Amygdala (tissue), 56 donors: ENCODE results near the gene IFTAP.

Experiments used
- DNase-seq, 56 donors: peaks; one replicate each; lab custom pipeline; 2025; lab: John Stamatoyannopoulos, UW

The IFTAP gene

DNA sequence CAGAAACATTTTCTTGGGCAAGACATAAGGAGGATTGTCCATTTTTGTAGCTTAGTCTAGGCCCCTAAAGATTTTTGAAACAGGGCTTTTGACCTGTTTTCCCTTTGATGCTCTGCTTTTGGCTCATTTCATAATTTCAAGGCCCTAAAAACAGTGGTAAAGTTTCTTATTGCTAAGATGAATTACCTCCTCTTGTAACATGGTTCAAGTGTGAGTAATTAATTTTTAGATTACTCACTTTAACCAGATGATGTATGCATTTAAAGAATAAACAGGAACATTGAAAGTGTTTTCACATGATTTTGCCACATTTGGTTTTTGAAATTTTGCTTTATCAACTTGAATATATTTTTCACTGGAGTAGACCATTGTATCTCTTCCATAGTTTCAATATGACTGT lies 2.6 kb downstream of the IFTAP start:
- no peak for DNase-seq

DNA sequence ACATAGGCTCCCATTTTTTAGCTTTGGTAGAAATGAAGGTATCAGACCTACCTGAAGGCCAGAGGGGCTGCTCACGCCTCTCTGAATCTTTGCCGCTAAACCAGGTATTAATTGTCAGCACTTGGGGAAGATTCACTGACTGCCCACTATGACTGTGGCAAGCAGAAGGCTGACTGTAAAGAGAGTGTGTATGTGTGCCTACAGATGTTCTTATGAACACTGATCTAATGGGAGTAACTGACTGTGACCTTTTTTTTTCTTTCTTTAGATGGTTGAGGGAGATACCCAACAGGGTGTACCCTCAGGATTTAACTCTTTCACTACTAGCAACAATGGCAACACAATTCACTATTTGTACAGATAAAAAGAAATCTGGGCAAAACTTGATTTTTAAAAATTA lies 3.7 kb downstream of the IFTAP start, which contains the start of gene RAG2:
Gene RAG2, minus strand, starts transcription at position 186 of the 400 bp plus-strand sequence. CDS start 4,068 bp downstream, outside the sequence.
- no peak for DNase-seq

DNA sequence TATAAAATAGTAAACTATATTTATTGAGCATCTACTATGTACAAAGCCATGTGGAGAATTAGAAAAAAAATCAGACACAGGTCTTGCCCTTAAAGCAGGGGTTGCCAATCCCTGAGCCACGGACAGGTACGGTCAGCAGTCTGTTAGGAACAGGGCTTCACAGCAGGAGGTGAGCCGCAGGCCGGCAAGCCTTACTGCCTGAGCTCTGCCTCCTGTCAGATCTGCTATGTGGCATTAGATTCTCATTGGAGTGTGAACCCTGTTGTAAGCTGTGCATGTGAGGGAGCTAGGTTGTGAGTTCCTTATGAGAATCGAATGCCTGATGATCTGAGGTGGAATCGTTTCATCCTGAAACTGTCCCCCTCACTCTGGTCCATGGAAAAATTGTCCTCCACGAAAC lies 5.9 kb downstream of the IFTAP start:
- DNase-seq = no peak

DNA sequence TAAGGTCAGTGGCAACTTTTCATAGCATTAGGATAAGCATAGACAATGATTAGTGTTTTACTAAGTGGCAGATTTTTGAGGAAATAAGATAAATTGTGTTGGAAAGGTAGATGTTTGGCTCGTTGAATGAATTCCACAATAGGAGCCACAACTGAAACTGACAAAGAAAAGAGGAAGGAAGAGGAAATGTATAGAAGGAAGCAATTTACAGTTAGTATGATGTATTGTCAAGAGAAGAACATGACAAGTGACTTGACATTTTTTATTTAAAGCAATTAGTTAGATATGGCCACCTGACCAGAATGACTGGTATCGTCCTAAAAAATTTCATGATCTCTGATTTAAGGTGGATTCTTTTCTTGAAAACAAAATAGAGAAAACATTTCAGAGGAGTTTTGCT lies 6.9 kb downstream of the IFTAP start:
- DNase-seq = no peak

DNA sequence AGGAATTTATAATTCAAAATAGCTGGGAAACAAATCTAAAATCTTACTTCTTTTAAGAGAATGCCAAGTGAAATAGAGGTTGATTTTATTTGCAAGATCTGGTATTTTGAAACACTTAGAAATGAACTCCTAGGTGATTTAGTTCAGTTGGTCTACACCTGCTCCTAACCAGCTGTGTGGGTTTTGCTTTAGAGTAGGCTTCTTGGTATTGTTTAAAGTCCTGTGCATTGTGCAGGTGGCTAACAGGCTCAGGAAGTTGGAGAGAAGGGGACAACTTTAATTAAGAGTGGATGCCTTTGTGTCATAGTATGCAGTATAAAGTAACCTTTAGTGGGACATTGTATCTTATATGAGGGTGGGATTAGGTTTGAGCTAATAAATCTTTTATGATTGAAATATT lies 7.8 kb downstream of the IFTAP start:
- no peak for DNase-seq

DNA sequence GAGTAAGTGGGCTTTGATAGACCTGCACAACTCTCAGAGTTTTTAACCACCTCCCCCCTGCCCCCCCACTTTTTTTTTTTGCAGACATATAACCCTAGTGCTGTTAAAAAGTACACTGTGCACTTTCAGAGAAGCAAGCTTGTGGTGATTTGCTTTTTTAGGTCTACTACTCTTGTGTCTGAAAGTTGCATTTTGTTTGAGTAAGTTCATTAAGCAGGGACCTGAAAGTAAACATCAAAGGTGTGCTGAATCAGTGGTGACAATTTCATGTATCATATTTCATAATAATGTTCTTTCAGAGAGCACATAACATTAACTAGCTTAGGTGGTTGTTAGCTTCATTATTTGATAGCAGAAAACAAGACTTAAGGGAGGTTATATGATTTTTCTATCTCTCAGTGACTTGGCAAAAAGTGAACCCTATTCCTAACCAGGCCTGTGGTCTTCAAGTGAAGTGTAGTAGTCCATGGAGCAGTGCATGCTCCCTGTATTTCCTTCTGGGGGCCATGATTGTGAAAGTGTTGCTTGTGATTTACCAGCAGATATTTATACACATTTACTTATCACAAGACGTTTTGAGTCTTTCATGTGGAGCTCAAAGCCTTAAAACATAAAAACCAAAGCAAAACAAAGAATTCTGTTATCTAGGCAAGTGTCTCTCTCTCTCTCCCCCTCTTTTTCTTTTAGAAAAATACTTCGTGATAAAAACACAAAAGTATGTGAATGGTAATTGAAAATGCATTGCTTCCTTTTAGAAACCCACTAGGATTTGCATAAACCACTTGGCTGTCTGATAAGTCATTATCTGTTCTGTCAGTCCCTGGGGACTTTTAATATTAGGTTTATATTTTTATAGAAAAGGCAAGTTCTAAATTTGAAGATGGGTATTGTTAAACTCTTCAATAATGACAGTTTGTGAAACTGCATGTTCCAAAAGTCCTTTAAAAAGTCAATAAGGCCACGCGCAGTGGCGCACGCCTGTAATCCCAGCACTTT lies 11.2 kb downstream of the IFTAP start:
- no peak for DNase-seq

DNA sequence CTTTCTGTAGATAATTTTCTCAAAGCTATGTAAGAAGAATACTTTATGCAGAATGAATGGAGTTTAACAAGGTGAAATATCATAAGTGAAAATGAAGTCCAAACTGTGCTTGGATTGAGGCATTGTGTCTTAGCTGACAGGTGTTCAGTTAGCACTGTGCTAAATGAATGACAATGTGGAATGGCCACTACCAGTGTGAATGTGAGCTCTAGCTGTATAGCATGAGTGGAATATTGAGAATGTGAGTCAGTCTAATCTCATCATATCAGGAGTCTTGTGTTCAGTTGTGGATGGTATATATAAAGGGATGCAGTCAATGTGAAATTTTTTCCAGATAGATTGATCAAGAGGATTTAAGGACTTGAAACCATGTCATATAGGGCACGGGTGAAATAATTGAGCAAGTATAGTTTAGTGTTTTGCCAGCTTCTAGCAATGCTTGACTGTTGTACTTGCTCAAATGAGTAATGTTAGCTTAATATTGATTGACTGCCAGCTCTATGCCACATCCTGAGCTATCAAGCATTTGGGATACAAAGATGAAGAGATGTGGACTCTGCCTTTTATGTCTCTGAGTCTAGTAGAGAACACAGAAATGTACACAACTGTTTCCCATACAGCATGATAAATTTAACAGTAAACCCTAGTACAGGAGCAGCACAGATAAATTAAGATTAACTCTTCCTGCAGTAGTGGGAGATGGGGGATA lies 14.3 kb downstream of the IFTAP start:
- DNase-seq = no peak

DNA sequence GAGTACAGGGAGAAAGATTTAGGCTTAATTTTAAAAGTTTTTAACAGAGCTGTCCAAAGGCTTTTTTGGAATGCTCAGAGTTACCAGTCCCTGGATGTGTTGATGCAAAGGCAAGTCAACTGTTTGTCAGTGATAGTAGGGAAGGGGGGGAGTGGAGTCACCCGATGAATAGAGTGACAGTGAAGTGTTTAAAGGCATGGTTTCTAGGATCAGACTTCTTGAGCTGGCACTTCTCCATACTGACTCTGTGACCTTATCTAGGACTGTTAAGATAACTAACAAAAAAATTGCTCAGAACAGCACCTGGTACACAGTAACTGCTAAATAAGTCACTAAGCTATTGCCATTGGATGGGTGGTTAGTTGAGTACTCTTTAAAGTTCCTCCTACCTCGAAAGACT lies 15.1 kb downstream of the IFTAP start:
- no peak for DNase-seq

DNA sequence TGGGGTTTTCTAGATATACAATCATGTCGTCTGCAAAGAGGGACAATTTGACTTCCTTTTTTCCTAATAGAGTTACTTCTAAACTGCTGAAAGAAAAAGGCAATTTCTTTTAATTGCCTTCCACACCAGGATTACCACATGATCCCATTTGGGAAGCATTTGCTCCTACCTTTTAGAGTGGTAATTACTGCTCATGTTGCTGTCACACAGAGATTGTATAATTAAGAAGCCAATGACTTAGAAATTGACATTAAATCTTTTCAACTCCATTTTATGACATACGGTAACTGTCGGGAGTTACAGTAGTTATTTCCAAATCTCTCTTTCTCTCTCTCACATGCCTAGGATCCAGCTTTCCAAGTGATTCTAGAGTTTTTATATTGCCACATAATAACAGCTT lies 21.5 kb downstream of the IFTAP start:
- no peak for DNase-seq

DNA sequence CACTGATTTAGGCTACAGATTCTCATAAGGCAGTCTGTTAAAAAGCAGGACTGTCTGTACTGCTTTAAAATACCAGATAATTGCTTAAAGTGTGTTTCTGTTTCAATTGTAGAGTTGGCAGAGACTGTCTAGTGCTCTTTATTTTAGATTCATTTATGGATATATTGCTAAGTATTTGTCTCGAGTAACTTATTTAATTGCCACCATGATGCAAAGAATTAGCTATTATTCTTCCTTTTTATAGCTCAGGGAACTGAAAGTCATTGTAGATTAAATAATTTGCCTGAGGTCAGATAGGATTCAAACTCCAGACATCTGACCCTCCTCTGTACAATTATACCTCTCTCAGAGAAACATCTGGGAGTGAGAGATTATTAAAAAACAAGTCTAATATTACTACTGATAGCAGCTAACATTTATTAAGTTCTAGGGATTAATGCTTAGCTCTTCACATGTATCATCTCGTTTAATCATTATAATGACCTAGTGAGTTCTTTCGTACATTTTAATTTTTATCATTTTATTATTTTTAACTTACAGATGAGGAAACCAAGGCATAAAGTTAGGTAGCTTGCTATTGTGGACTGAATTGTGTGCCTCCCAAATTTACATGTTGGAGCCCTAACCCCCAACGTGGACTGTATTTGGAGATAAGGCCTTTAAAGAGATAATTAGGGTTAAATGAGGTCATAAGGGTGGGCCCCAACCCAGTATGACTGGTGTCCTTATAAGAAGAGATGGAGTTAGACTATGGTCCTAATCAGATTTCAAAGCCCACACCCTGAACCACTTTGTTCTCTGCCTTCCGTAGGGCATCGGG lies 23.5 kb downstream of the IFTAP start:
- DNase-seq = no peak

DNA sequence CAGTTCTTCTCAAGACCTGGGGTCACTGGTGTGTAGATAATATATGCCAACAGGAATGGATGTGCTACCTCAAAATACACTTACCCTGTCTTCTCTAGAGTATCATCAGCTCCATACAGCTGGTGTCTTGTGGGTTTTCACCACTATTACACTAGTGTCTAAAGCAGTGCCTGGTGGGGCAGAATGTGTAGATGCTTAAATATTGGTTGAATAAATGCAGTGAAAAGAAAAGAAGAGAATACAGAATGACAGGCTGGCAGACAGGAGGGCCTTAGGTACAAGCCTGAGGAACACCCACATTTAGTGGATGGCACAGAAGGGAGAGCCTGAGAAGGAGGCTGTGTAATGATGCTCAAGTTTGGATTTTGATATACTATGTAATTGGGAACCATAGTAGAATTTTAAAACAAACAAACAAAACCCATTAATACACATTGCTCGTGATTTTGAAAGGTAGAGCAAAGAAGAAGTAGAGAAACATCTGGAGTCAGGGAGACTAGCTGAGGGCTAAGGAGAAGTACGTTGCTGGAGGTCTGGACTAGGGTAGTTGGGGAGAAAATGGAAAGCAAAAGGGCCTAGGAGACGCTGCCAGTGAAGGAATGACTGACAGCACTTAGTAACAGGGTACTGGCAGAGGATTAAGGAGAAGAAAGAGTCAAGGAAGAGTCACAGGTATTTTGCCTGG lies 24.2 kb downstream of the IFTAP start:
- no peak for DNase-seq

DNA sequence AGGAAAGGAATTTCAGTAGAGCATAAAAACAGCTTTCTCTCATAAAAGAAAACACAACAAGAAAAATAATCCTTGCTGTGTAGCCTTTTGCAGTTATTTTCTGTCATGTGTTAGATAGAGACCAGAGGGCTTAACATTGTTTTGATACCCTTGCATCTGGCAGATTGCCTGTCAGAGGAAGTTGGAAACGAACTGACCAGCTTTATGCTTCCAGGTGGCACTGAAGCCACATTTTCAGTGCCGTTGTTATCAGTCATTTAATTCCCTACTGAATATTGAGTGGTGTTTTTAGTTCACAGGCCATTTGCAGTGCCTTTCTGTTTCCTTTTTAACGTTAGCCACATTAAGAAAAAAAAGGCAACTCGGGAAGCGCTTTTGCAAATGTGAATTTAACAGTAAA lies 25.2 kb downstream of the IFTAP start:
- no peak for DNase-seq

DNA sequence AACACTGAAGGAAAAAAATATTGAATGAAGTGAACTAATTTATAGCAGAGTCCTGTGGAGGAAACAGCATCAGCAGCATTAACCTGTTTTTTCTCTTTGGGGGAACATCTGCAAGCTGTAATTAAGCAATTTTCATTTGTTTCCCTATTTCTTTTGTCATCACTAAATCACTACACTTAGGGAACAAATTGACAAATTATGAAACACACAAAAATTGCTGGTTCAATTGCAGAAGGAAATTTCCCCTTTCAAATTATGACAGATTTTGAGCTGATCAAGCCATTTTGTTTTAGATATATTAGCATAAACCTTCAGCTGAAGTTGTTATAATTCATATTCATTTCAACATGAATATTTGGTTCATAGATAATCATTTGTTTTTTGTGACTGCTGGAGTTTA lies 25.9 kb downstream of the IFTAP start:
- DNase-seq = no peak

DNA sequence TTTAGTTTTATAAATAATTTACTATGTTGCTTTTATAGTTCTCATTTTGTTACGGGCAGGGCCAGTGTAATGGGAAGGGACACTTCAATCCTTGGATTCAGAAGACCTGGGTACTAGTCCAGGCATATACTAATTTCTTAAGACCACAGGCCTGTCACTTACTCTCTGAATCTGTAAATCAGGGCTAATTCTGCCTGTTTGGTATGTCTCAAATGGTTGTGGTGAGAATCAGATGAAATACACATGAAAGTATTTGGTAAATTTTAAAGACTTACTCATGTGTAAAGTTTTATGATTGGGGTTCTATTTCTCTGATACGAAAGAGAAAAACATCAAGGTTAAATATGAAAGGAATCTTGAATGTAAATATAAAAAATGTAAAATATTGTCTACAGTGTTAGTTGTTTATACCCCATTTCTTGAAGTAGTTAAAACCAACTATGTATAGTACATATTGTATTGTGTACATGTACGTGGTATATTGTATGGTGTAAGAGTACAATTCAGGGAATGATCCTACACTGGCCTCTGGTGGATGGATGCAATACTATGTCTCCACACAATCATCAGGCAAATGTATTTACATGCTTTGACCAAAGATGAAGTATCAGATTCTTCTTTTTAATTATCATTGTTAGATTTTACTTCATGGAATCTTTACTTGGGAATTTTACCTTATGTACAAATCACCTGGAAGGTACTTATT lies 28.3 kb downstream of the IFTAP start:
- peak in 1 of 56 donors; percentile 2 for DNase-seq

DNA sequence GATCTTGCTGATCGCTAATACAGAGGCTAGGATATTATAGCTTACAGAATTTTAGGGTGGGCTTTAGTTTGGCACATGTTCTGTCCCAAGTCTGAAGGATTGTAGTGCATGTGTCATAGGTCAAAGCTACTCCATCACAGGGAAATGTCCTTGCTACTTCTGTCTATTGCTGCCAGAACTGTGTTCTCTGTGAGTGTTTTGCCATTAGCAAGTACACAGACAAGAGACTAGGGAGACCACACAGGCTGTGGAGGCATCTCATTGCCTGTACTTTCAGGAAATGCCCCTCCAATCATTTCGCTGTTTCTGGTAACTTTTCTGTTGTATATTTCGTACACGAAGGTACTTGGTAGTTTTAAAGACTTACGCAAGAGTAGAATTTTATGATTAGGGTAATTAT lies 29.2 kb downstream of the IFTAP start:
- no peak for DNase-seq

DNA sequence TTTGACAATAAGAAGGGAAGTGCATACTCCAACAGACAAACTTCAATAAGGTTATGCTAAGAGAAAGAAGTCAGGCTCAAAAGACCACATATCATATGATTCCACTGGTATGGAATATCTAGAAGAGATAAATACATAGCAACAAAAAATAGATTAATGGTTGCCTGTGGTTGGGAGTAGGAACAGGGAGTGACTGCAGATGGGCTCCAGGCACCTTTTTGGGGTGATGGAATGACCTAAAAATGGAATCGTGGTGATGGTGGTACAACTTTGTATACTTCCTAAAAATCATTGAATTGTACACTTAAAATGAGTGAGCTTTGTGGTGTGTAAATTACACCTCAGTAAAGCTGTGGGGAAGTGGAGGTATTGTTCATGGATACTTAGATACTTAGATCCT lies 32.7 kb downstream of the IFTAP start:
- no peak for DNase-seq

DNA sequence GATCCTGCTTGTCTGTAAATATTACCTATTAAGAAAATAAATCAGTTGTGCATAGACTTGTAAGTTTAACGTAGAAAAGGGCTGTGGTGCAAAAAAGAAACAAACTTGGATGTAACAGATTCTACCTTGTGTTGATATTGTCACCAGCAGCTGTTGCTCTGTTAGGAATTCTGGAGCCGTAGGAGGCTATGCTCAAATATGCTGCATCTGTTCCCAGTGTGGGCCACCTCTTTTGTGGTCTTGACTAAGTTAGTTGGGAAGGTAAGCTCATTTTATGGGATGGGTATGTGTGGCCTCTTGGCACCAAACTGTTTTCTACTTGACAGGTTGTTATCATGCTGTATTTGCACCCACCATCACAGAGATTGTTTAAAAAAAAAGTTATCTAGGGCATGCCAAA lies 33.2 kb downstream of the IFTAP start:
- no peak for DNase-seq

DNA sequence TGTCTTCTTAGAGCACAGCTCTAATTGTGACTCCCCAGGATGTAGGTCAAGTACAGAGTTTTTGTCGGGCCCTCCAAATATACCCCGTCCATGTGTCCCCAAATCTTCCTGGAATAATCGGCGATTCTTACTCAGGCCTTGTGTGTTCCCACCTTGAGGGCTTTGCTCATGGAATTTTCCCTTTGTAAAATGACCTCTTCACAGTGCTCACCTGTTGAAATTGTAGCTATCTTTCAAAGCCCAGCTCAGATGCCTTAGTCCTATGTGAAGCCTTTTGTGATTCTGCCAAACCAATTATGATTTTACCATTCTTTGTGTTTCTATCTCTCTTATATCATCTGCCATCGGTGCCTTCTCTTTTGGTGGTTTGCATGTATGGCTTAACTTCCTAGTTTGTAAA lies 33.8 kb downstream of the IFTAP start:
- DNase-seq = no peak

DNA sequence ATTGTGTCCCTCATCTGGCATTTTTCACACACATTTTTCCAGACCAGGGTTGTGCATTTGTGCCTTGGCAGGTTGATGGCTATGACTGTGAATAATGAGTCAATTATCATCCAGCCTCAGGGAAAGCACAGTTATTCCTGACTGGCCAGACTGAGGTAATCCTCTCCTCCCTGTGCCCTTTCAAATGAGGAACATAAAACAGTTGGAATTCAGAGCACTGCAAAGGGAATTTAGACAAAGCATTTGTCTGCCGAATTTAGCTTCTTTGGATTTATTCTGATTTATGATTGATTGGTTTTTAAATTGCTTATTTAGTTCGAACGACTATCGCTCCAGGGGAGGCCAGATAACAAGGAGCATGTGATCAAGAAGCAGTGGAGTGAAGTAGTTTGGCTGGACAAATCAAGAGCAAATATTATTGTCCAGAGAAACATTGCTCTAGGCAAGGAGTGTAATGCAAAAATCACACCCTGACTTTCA lies 34.5 kb downstream of the IFTAP start:
- DNase-seq = no peak
